ENCODE results near the gene FAAP100. TPM values are rescaled to one million over a fixed set of nuclear protein-coding genes. Genes with fewer than 3 reads are reported as not detected.
"Not testable (repeated sequence)": the region's sequence is repeated elsewhere in the genome, so short reads cannot be mapped to it uniquely, and the experiment has no call there.

FAAP100 gene
- total and polyA plus RNA-seq, 7 donors, result 6.6 to 27.2 (median 10.9) TPM

DNA sequence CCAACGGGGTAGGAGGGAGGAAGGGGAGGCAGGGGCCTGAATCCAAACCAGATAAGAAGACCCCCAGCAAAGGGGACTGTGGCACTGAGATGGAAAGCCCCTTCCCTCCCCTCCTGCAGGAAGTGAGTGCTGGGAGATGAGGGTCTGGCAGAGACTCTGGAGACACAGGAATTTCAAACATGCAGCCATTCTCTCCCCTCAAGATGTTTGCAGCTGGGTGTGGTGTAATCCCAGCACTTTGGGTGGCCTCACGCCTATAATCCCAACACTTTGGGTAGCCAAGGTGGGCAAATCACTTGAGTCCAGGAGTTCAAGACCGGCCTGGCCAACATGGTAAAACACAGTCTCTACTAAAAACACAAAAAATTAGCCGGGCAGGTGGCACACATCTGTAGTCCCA lies 33.9 kb upstream of the FAAP100 start:
- Histone ChIP-seq H3K9me3 (no peaks in the 10 kb centered on the region), H3K4me1 (no peaks in the 10 kb centered on the region), H3K4me3 (no peak overlapping the region), H3K27me3 (no peaks in the 10 kb centered on the region), H3K27ac (no peak overlapping the region), H3K36me3 (peaks cover 10 to 98% (median 47%) of the 10 kb centered on the region in 4 donors)
- 91 to 92% methylated on average over 4 of the region's 4 CpGs for WGBS, 2 donors
- intact Hi-C loops (cut with DNase I), result no loop called here
- no peak for DNase-seq
- TF ChIP-seq POLR2AphosphoS5 (IDR thresholded peaks at IDR 0.05) (no peak), POLR2A (IDR thresholded peaks at IDR 0.05) (no peak), EP300 (IDR thresholded peaks at IDR 0.05) (no peak)
- TF ChIP-seq, protein P1, sequence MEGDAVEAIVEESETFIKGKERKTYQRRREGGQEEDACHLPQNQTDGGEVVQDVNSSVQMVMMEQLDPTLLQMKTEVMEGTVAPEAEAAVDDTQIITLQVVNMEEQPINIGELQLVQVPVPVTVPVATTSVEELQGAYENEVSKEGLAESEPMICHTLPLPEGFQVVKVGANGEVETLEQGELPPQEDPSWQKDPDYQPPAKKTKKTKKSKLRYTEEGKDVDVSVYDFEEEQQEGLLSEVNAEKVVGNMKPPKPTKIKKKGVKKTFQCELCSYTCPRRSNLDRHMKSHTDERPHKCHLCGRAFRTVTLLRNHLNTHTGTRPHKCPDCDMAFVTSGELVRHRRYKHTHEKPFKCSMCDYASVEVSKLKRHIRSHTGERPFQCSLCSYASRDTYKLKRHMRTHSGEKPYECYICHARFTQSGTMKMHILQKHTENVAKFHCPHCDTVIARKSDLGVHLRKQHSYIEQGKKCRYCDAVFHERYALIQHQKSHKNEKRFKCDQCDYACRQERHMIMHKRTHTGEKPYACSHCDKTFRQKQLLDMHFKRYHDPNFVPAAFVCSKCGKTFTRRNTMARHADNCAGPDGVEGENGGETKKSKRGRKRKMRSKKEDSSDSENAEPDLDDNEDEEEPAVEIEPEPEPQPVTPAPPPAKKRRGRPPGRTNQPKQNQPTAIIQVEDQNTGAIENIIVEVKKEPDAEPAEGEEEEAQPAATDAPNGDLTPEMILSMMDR (IDR thresholded peaks at IDR 0.05), result no peak

DNA sequence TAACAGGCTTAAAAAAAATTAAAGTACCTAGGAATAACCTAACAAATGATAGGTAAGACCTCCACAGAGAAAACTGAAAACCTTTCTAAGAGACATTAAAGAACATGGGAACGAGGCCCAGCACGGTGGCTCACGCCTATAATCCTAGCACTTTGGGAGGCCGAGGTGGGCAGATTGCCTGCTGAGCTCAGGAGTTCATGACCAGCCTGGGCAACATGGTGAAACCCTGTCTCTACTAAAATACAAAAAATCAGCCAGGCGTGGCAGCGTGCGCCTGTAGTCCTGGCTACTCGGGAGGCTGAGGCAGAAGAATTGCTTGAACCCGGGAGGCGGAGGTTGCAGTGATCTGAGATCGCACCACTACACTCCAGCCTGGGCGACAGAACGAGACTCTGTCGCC lies 32.6 kb upstream of the FAAP100 start:
- 96% methylated on average over 14 of the region's 14 CpGs for WGBS, 2 donors
- H3K27me3 ChIP-seq; H3K27ac ChIP-seq; DNase-seq; H3K4me1 ChIP-seq; H3K9me3 ChIP-seq; intact Hi-C loops (cut with DNase I); H3K4me3 ChIP-seq: not testable (repeated sequence)
- H3K36me3 ChIP-seq, result peaks cover 10 to 97% (median 43%) of the 10 kb centered on the region in 4 donors

DNA sequence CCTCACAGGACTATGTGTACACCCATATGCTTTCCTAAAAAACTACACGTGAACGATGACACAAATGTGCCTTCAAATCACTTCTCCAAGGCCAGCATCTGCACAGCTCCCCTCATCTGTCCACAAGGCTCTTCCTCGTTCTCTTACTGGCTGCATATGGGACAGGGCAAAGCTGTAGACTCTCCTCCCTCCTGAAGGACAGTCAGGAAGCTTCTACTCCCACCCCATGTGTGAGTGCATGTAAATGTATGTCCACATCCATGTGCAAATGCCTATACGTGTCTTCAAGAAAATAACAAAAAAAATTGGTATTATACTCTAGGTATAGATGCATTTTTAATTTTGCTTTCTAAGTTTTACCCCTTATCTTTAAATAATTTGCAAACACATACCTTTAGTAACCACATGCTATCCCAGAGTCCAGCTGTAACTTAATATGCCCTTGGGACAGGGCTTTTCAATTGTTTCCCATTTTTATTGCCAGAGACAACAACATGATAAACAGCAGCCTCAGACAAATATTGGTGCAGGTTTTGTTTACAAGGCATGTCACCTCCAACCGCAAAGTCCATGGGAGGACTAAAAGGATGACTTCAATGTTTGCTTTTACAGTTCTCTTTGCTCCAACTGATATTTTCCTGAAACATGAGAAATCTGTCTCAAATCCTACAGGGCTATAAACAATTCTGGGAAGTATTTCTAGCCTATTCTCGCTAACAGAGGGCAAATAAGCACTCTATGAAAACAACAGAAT lies 31.6 kb upstream of the FAAP100 start:
- H3K36me3 ChIP-seq, result peaks cover 7 to 97% (median 36%) of the 10 kb centered on the region in 4 donors
- no peak for TF ChIP-seq POLR2AphosphoS5 (IDR thresholded peaks at IDR 0.05)
- TF ChIP-seq, protein P1 (IDR thresholded peaks at IDR 0.05), result no peak
- no peak for TF ChIP-seq POLR2A (IDR thresholded peaks at IDR 0.05)
- TF ChIP-seq EP300 (IDR thresholded peaks at IDR 0.05), result no peak
- DNase-seq, result no peak

DNA sequence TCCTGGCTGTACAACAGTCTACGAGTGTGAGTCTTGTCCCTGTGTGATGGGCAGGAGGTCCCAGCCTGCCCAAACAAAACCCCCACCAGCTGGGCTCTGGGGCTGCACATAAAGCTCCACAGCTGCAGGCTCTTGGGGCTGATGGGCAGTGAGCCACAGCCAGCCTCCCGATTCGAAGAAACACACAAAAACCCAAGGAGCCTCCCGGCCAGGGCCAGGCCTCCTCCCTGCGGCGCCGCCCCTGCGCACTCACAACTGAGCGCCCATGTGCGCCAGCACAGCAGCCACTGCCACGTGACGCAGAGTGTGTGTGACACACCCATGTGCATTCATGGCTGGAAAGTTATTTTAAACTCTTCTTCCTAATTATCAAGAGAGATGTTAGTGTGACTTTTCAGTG lies 30.6 kb upstream of the FAAP100 start:
- DNase-seq, result no peak
- WGBS, 2 donors, result 87 to 88% methylated on average over 12 of the region's 12 CpGs
- Histone ChIP-seq H3K27ac (no peak overlapping the region), H3K9me3 (no peaks in the 10 kb centered on the region), H3K4me3 (no peak overlapping the region), H3K4me1 (peaks cover 0 to 2% (median 1%) of the 10 kb centered on the region in 4 donors), H3K36me3 (peaks cover 0 to 95% (median 29%) of the 10 kb centered on the region in 4 donors), H3K27me3 (no peaks in the 10 kb centered on the region)
- intact Hi-C loops (cut with DNase I), result no loop called here
- TF ChIP-seq EP300 (IDR thresholded peaks at IDR 0.05) (no peak), POLR2AphosphoS5 (IDR thresholded peaks at IDR 0.05) (no peak), POLR2A (IDR thresholded peaks at IDR 0.05) (no peak)
- TF ChIP-seq, protein P1 (IDR thresholded peaks at IDR 0.05), result no peak

More for the DNA sequence above, 31.6 kb upstream of the FAAP100 start:
- no peaks in the 10 kb centered on the region for H3K9me3 ChIP-seq
- H3K4me3 ChIP-seq, result no peak overlapping the region
- H3K27ac ChIP-seq, result no peak overlapping the region
- H3K4me1 ChIP-seq, result no peaks in the 10 kb centered on the region
- WGBS, 2 donors, result 85 to 87% methylated on average over 6 of the region's 6 CpGs
- no peaks in the 10 kb centered on the region for H3K27me3 ChIP-seq
- intact Hi-C loops (cut with DNase I), result no loop called here

DNA sequence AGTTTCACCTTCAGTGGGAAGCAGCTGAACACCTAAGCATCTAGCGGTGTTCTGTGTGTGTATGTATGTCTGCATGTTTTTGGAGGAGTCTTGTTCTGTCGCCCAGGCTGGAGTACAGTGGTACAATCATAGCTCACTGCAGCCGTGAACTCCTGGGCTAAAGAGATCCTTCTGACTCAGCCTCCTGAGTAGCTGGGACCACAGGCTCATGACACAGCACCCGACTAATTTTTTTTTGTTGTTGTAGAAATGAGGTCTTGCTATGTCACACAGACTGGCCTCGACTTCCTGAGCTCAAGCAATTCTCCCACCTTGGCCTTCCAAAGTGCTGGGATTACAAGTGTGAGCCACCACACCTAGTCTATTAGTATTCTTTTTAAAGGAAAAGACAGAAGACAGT lies 30.2 kb upstream of the FAAP100 start:
- no peaks in the 10 kb centered on the region for H3K9me3 ChIP-seq
- peaks cover 0 to 6% (median 4%) of the 10 kb centered on the region in 4 donors for H3K4me1 ChIP-seq
- no peaks in the 10 kb centered on the region for H3K27me3 ChIP-seq
- no peak for DNase-seq
- WGBS, 2 donors, result 85 to 88% methylated on average over 5 of the region's 5 CpGs
- no peak for TF ChIP-seq POLR2A (IDR thresholded peaks at IDR 0.05)
- TF ChIP-seq EP300 (IDR thresholded peaks at IDR 0.05), result no peak
- TF ChIP-seq POLR2AphosphoS5 (IDR thresholded peaks at IDR 0.05), result no peak
- TF ChIP-seq, protein P1 (IDR thresholded peaks at IDR 0.05), result no peak
- H3K4me3 ChIP-seq, result no peak overlapping the region
- intact Hi-C loops (cut with DNase I), result no loop called here
- no peak overlapping the region for H3K27ac ChIP-seq
- peaks cover 0 to 91% (median 29%) of the 10 kb centered on the region in 4 donors for H3K36me3 ChIP-seq
